HL-60 (cell line): ENCODE results near the gene IRAK3.

ENCODE experiments used
- DNase-seq, 2 experiments: peaks; one replicate each; pipeline ENCODE4 v3.0.0-alpha.2; 2010 to 2020; ENCODE audit warnings: low read depth in 1 of 2, low spot score in 1 of 2
- H3K27ac ChIP-seq: fragments of 250-450 bp; sonication (Bioruptor Pico); replicated peaks from 2 replicates; pipeline ENCODE4 v1.5.1; 2020; ENCODE audit warnings: mild to moderate bottlenecking, moderate library complexity
- H3K27me3 ChIP-seq: fragments of 250-450 bp; sonication (Bioruptor Pico); 2 replicates; pipeline ENCODE4 v1.5.1; 2021; ENCODE audit warnings: mild to moderate bottlenecking, moderate library complexity; ENCODE audit not compliant: insufficient read depth, poor library complexity, severe bottlenecking
- H3K4me3 ChIP-seq: replicated peaks from 2 replicates; pipeline ENCODE4 v1.5.1; 2011; ENCODE audit warnings: mild to moderate bottlenecking, control low read depth, low read length; ENCODE audit not compliant: insufficient read depth
- CTCF ChIP-seq: IDR thresholded peaks from one replicate; pipeline ENCODE4 v1.5.1; 2011; ENCODE audit warnings: low read length, control low read depth, inconsistent platforms; ENCODE audit not compliant: insufficient read depth
- GABPA ChIP-seq: IDR thresholded peaks from 2 replicates; pipeline ENCODE4 v1.6.1; 2012; ENCODE audit warnings: low read depth
- POLR2AphosphoS5 ChIP-seq: IDR thresholded peaks from 2 replicates; pipeline ENCODE4 v1.6.1; 2012; ENCODE audit warnings: low read depth
- REST ChIP-seq: IDR thresholded peaks from 2 replicates; pipeline ENCODE4 v1.6.1; 2012; ENCODE audit warnings: low read depth; ENCODE audit not compliant: insufficient replicate concordance
- SPI1 ChIP-seq: IDR thresholded peaks from 2 replicates; pipeline ENCODE4 v1.6.1; 2012; ENCODE audit warnings: low read depth, mild to moderate bottlenecking, borderline replicate concordance

The IRAK3 gene

GRCh38 chr12:66272650-66273049 is 83.6 kb downstream of the IRAK3 start:
- H3K27me3 ChIP-seq: no peaks in the 10 kb centered on the region
- H3K4me3 ChIP-seq: no peak overlapping the region
- DNase-seq: no peak
- TF ChIP-seq CTCF (no peak), GABPA (no peak), REST (no peak), SPI1 (no peak), POLR2AphosphoS5 (no peak)
- H3K27ac ChIP-seq: no peak overlapping the region

GRCh38 chr12:66273147-66273546 is 84.1 kb downstream of the IRAK3 start:
- H3K27me3 ChIP-seq: no peaks in the 10 kb centered on the region
- TF ChIP-seq REST: no peak
- TF ChIP-seq GABPA: no peak
- TF ChIP-seq POLR2AphosphoS5: no peak
- no peak for TF ChIP-seq SPI1
- TF ChIP-seq CTCF: no peak
- DNase-seq: no peak
- no peak overlapping the region for H3K27ac ChIP-seq
- no peak overlapping the region for H3K4me3 ChIP-seq

GRCh38 chr12:66275040-66275439 is 86.0 kb downstream of the IRAK3 start:
- no peak overlapping the region for H3K4me3 ChIP-seq
- no peak for DNase-seq
- 0 out of 2 replicates have a peak overlapping the region, but pooled peaks have one; percentile 11 for H3K27ac ChIP-seq
- TF ChIP-seq POLR2AphosphoS5: no peak
- H3K27me3 ChIP-seq: no peaks in the 10 kb centered on the region

GRCh38 chr12:66279123-66279712 is 90.2 kb downstream of the IRAK3 start:
- H3K27ac ChIP-seq: peak overlapping the region; percentile 66; the same call in 1 of the 2 replicates
- H3K27me3 ChIP-seq: no peaks in the 10 kb centered on the region
- peak in 1 of 2 experiments; percentile 60 for DNase-seq
- TF ChIP-seq GABPA (no peak), REST (no peak), CTCF (peak; percentile 66), SPI1 (no peak), POLR2AphosphoS5 (no peak)
- H3K4me3 ChIP-seq: no peak overlapping the region
